Measurements from ENCODE around the gene AK9. TPM values are rescaled to one million over a fixed set of nuclear protein-coding genes. Genes with fewer than 3 reads are reported as not detected.

Gene AK9
- total and polyA plus RNA-seq, 2 of the 4 experiments (the other 2 are of a cell fraction), result 1.7 to 1.8 TPM

- H3K9me1 ChIP-seq (ENCODE audit: insufficient read depth, low read length), result no peaks in the 10 kb centered on the region
- WGBS, 2 experiments (ENCODE audit: extremely low coverage in 2 of 2, insufficient read length in 1 of 2), result 43% methylated on average over 1 of the region's 7 CpGs; no CpG with 5 or more reads in 1 of the 2 experiments
- H2AK9ac ChIP-seq (replicated peaks; ENCODE audit: low read depth, low read length, poor library complexity), result no peak overlapping the region
- no peak overlapping the region for H3K4me3 ChIP-seq (ENCODE audit: insufficient read depth, low read depth, low read length)
- H3K27me3 ChIP-seq (ENCODE audit: control insufficient read depth, insufficient read depth, low read length), result peaks cover 5% of the 10 kb centered on the region; the same call in 1 of the 2 replicates
- no peaks in the 10 kb centered on the region for H3K4me1 ChIP-seq (ENCODE audit: control insufficient read depth, insufficient read depth, low read length)
- H2AK5ac ChIP-seq (ENCODE audit: low read depth, low read length), result no peak overlapping the region
- H3K4ac ChIP-seq (ENCODE audit: low read depth, low read length), result no peak overlapping the region
- no peaks in the 10 kb centered on the region for H4K20me1 ChIP-seq (ENCODE audit: insufficient read depth, low read length)
- no peak overlapping the region for H2BK15ac ChIP-seq (ENCODE audit: low read depth, low read length)
- no peak overlapping the region for H3K14ac ChIP-seq (replicated peaks; ENCODE audit: low read depth, low read length)
- ChIA-PET CTCF (interaction anchor here (1.5 kb wide), 1 partner anchor 513 kb away, joined by 5 read pairs; no protein-coding TSS in a partner anchor), POLR2A (ENCODE audit: unreplicated experiment) (interaction anchor here (0.7 kb wide), 1 partner anchor 258 kb away, joined by 3 read pairs; no protein-coding TSS in a partner anchor)
- no peak overlapping the region for H3K4me2 ChIP-seq (ENCODE audit: low read depth, low read length)
- H3K36me3 ChIP-seq (ENCODE audit: control insufficient read depth, insufficient read depth, low read length), result no peaks in the 10 kb centered on the region
- no peak overlapping the region for H4K5ac ChIP-seq (ENCODE audit: low read depth, low read length)
- peak overlapping the region; percentile 76 for H2AFZ ChIP-seq (replicated peaks; ENCODE audit: low read length, poor library complexity)
- no peaks in the 10 kb centered on the region for H3K79me1 ChIP-seq (ENCODE audit: low read depth in 1 of 2, low read length in 2 of 2)
- ATAC-seq (ENCODE audit: low read depth) (peak; percentile 91), DNase-seq (peak; percentile 69)
- no peak overlapping the region for H3K9ac ChIP-seq (ENCODE audit: low read depth, low read length)
- no peak overlapping the region for H4K8ac ChIP-seq (ENCODE audit: low read depth in 2 of 2, low read length in 2 of 2)
- intact Hi-C loops (cut with micrococcal nuclease), result loop anchor here (1.0 to 5.0 kb wide), 5 partner anchors 165 to 864 kb away; partner anchors contain the start of genes AK9 and FIG4
- no peak overlapping the region for H2BK120ac ChIP-seq (ENCODE audit: low read depth, low read length)
- no peak overlapping the region for H3K27ac ChIP-seq (ENCODE audit: insufficient read depth, low read length)
- no peak overlapping the region for H4K91ac ChIP-seq (ENCODE audit: insufficient read depth, low read depth, low read length)
- H3K23ac ChIP-seq (ENCODE audit: low read depth, low read length), result no peak overlapping the region
- H2BK20ac ChIP-seq (ENCODE audit: low read depth, low read length), result no peak overlapping the region
- TF ChIP-seq POLR2A (IDR thresholded peaks at IDR 0.05; ENCODE audit: low read depth, low read length) (no peak), ELK1 (IDR thresholded peaks at IDR 0.05; ENCODE audit: borderline replicate concordance, low read depth, low read length) (no peak), SMC3 (IDR thresholded peaks at IDR 0.05; ENCODE audit: low read depth, low read length) (peak; percentile 66), RAD21 (IDR thresholded peaks at IDR 0.05; ENCODE audit: low read length) (peak; percentile 76), MAZ (IDR thresholded peaks at IDR 0.05; ENCODE audit: borderline replicate concordance, low read depth, low read length) (no peak), RCOR1 (IDR thresholded peaks at IDR 0.05; ENCODE audit: insufficient replicate concordance, low read length) (no peak), CTCF (conservative IDR thresholded peaks at IDR 0.05; ENCODE audit: low read depth, low read length) (peak; percentile 68), BHLHE40 (IDR thresholded peaks at IDR 0.05; ENCODE audit: low read depth, low read length) (no peak), FOS (IDR thresholded peaks at IDR 0.05; ENCODE audit: low read depth, low read length) (no peak)
- H2BK5ac ChIP-seq (ENCODE audit: low read depth, low read length, poor library complexity, severe bottlenecking), result no peak overlapping the region
- no peak overlapping the region for H3K18ac ChIP-seq (ENCODE audit: low read depth, low read length)
- dilution Hi-C loops (cut with HindIII; ENCODE audit: low sequenced_read_pairs, unreplicated experiment), result no loop called here
- no peak overlapping the region for H3K56ac ChIP-seq (ENCODE audit: extremely low read depth, insufficient read depth, low read length)
- in situ Hi-C loops (cut with MboI; ENCODE audit: low sequenced_read_pairs), result loop anchor here (5.0 to 10.0 kb wide), 3 partner anchors 165 to 858 kb away; partner anchors contain the start of genes AK9 and FIG4
- BruUV-seq (replicated peaks), result no TSS peak
- H3K9me3 ChIP-seq (ENCODE audit: control insufficient read depth, insufficient read depth, low read length), result no peaks in the 10 kb centered on the region
These were observed 163.9 kb downstream of the AK9 start for GRCh38 chr6:109526905-109527628.
